Measurements from ENCODE around the gene DGKB. TPM values are rescaled to one million over a fixed set of nuclear protein-coding genes. Genes with fewer than 3 reads are reported as not detected.

The DGKB gene
- total RNA-seq, 2 experiments from 2014 or later: not detected

DNA sequence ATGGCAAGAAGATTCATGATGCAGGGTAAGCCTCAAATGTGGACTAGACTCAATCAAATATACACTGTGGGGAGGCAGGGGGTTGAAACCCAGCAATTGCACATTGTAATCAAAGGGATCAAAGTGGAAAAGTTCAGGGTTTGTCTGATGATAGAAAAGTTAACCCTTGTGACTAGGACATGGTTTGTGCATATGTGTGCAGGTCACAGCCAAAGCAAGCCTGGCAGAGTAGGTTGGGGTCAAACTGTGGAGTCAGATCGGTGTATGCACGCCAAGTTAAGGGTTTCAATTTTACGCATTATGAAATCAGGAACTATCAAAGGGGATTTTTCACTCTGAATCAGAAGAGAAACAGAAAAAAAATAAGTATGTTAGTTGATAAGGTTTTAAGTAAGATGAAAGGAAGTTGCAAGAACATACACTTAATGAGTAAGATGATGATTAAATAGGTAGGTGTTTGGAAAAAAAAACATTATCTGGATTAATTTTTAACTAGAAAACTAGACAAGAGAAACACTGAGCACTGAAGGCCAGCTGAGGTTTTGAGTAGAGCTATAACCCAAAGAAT lies 188.3 kb downstream of the DGKB start:
- H3K27ac Mint-ChIP-seq: no peak overlapping the region

DNA sequence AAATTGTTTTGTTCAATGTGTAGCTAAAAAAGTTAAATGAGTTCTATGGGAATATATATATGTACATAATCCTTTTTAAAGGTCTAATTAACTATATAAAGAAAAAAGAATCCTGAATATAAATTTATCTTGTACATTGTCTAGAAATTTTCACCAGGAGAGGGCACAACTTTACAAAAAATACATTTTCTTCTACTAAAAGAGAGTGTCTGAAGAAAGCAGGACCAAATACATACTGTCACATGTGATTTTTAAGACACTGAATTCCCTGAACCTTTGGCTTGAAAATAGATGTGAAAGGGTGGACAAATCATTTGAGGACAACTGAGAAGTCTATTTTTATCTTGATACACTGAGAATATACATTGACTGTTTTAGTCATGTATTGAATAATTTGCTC lies 204.3 kb downstream of the DGKB start:
- H3K9me3 Mint-ChIP-seq: no peaks in the 10 kb centered on the region
- no peak for DNase-seq
- ChIA-PET POLR2A (interaction anchor here (0.6 kb wide), 1 partner anchor 181 kb away, joined by 3 read pairs; no protein-coding TSS in a partner anchor), CTCF (no interaction called here)
- no peak overlapping the region for H3K27ac Mint-ChIP-seq
- no peaks in the 10 kb centered on the region for H3K36me3 Mint-ChIP-seq (ENCODE audit: low read depth)
- no peaks in the 10 kb centered on the region for H3K27me3 Mint-ChIP-seq
- H3K4me1 Mint-ChIP-seq: no peaks in the 10 kb centered on the region
- no peak overlapping the region for H3K4me3 Mint-ChIP-seq

More for the DNA sequence above, 188.3 kb downstream of the DGKB start:
- H3K4me3 Mint-ChIP-seq: no peak overlapping the region
- DNase-seq: peak; percentile 17
- H3K9me3 Mint-ChIP-seq: no peaks in the 10 kb centered on the region
- no peaks in the 10 kb centered on the region for H3K36me3 Mint-ChIP-seq (ENCODE audit: low read depth)
- ChIA-PET CTCF (no interaction called here), POLR2A (no interaction called here)
- peaks cover 2% of the 10 kb centered on the region for H3K27me3 Mint-ChIP-seq
- peaks cover 10% of the 10 kb centered on the region for H3K4me1 Mint-ChIP-seq

DNA sequence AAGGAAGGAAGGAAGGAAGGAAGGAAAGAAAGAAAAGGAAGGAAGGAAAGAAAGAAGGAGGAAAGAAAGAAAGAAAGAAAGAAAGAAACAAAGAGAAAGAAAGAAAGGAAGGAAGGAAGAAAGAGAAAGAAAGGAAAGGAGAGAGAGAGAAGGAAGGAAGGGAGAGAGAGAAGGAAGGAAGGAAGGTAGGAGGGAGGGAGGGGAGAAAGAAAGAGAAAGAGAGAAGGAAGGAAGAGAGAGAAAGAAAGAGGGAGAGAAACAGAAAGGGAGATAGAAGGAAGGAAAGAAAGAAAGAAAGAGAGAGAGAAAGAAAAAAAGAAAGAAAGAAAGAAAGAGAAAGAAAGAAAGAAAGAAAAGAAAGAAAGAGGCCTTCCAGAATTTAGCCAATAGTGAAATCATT lies 204.9 kb downstream of the DGKB start:
- Mint-ChIP-seq H3K9me3 (no peaks in the 10 kb centered on the region), H3K27ac (no peak overlapping the region)
- POLR2A ChIA-PET: no interaction called here

DNA sequence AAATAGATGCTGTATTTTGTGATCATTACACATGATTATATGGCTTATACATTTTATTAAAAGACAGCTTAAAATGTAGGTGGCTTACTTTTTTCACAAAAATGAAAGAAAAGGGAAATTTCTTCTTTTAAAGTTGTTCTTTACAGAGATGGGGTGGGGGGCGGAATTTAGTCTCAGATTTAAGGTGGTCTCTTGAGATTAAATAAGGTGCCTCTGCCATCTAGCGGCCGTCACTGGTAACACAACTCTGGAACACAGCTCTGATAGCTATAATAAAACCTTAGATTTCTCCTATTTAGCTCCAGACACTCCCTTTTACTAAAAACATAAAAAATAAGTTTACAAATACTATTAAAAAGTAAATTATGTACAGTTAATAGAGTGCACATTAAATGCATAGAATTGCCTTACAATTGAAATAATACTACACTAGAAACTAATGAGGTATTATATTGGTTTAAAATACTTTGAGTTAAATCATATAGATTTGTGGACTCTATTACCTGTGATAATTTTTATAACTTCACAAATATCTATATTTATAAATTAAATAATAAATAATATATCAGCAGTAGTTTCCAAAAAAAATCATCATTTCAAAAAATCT lies 210.9 kb downstream of the DGKB start:
- Mint-ChIP-seq H3K27ac (no peak overlapping the region), H3K27me3 (peaks cover 5% of the 10 kb centered on the region), H3K9me3 (no peaks in the 10 kb centered on the region), H3K4me3 (no peak overlapping the region), H3K4me1 (no peaks in the 10 kb centered on the region), H3K36me3 (ENCODE audit: low read depth) (no peaks in the 10 kb centered on the region)
- ChIA-PET CTCF (interaction anchor here (0.9 to 2.3 kb wide), 14 partner anchors 9 to 1416 kb away, joined by 3 to 25 read pairs (median 3); no protein-coding TSS in a partner anchor), POLR2A (no interaction called here)
- DNase-seq: peak; percentile 32

More for the DNA sequence above, 204.9 kb downstream of the DGKB start:
- CTCF ChIA-PET: no interaction called here
- H3K4me1 Mint-ChIP-seq: no peaks in the 10 kb centered on the region
- H3K27me3 Mint-ChIP-seq: no peaks in the 10 kb centered on the region
- no peak overlapping the region for H3K4me3 Mint-ChIP-seq
- H3K36me3 Mint-ChIP-seq (ENCODE audit: low read depth): no peaks in the 10 kb centered on the region
- no peak for DNase-seq

DNA sequence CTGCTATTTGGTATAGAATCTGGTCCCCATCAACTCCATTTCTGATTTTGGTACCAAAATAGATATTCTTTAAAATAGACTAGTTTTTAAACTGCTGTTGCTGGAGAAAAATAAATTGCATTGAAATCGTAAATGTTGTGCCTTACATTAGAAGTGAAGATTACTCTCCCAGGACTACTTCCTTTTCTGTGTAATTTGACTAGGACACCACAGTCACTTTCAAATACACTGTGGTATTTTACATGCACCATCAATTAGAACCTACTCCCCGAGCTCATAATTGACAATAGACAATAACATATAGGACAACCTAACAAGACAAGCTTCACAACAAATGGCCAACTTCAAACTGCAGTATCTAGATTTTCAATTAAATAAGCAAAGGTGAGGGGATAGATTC lies 211.5 kb downstream of the DGKB start:
- Mint-ChIP-seq H3K27me3 (peaks cover 5% of the 10 kb centered on the region), H3K27ac (no peak overlapping the region), H3K4me1 (no peaks in the 10 kb centered on the region), H3K4me3 (no peak overlapping the region), H3K9me3 (no peaks in the 10 kb centered on the region), H3K36me3 (ENCODE audit: low read depth) (no peaks in the 10 kb centered on the region)
- ChIA-PET CTCF (interaction anchor here (0.5 to 2.3 kb wide), 12 partner anchors 10 to 1942 kb away, joined by 3 to 25 read pairs (median 4); no protein-coding TSS in a partner anchor), POLR2A (no interaction called here)
- no peak for DNase-seq

DNA sequence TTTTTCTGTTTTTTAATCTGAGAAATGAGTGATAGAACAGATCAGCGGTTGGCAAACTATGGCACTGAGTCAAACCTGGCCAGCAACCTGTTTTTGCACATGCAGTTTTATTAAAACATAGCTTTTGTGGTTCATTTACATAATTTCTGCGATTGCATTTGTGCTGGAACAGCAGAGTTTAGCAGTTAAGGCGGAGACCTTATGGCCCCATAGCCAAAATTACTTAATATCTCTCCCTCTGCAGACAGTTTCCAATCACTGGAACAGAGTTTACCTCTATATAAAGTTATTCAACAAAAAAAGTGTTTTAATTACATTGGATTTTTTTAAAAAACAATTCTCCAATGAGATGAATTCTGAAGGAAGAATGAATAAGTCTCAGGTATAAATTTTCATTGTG lies 212.1 kb downstream of the DGKB start:
- no peaks in the 10 kb centered on the region for H3K4me1 Mint-ChIP-seq

DNA sequence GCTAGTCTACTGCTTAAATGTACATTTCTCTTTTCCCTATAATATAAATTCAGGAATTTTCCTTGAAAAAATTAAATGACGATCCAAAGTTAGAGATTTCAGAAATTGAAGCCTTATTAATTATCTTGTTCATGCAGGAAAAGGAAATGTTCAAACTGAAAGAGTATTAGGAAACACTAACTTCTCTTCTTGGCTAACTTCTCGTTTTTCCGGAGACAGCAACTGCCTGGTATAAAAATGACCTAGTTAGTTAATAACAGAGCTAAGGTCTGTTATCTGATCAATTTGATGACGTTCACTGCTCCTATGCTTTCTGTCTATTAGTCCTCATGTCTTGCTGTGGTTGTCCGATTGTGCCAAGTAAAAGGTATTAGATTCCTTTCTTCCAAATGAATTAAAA lies 212.5 kb downstream of the DGKB start:
- ChIA-PET CTCF (interaction anchor here (1.1 kb wide), 1 partner anchor 74 kb away, joined by 3 read pairs; no protein-coding TSS in a partner anchor), POLR2A (no interaction called here)
- Mint-ChIP-seq H3K27me3 (peaks cover 5% of the 10 kb centered on the region), H3K27ac (no peak overlapping the region), H3K4me1 (no peaks in the 10 kb centered on the region), H3K4me3 (no peak overlapping the region), H3K9me3 (no peaks in the 10 kb centered on the region), H3K36me3 (ENCODE audit: low read depth) (no peaks in the 10 kb centered on the region)
- no peak for DNase-seq

More for the DNA sequence above, 212.1 kb downstream of the DGKB start:
- Mint-ChIP-seq H3K27me3 (peaks cover 5% of the 10 kb centered on the region), H3K27ac (no peak overlapping the region), H3K4me3 (no peak overlapping the region), H3K36me3 (ENCODE audit: low read depth) (no peaks in the 10 kb centered on the region), H3K9me3 (no peaks in the 10 kb centered on the region)
- ChIA-PET CTCF (interaction anchor here (0.5 to 2.3 kb wide), 5 partner anchors 9 to 1942 kb away, joined by 3 to 25 read pairs (median 4); no protein-coding TSS in a partner anchor), POLR2A (no interaction called here)
- no peak for DNase-seq

DNA sequence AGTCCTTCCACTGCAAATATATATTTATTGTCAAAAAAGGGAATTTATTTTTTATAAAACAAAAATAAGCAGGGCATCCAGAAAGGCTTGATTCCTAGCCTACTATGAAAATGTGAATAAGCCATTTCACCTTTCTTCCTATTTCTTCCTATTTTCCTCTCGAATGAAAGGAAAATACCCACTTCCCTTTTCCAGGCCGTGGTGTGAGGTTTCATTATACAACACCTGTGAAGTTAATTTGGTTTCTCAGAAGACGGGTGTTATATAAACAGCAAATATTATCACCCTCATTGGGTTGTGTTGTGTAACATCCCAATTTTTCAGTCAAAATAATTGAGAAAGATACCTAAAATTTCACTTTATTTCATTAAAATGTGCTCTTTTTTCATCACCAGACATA lies 214.3 kb downstream of the DGKB start:
- CTCF ChIA-PET: no interaction called here
- no peak overlapping the region for H3K27ac Mint-ChIP-seq
- no peak overlapping the region for H3K4me3 Mint-ChIP-seq
- H3K36me3 Mint-ChIP-seq (ENCODE audit: low read depth): no peaks in the 10 kb centered on the region
- DNase-seq: no peak
- no peaks in the 10 kb centered on the region for H3K9me3 Mint-ChIP-seq
- no peaks in the 10 kb centered on the region for H3K4me1 Mint-ChIP-seq
- POLR2A ChIA-PET: no interaction called here
- H3K27me3 Mint-ChIP-seq: peaks cover 5% of the 10 kb centered on the region

DNA sequence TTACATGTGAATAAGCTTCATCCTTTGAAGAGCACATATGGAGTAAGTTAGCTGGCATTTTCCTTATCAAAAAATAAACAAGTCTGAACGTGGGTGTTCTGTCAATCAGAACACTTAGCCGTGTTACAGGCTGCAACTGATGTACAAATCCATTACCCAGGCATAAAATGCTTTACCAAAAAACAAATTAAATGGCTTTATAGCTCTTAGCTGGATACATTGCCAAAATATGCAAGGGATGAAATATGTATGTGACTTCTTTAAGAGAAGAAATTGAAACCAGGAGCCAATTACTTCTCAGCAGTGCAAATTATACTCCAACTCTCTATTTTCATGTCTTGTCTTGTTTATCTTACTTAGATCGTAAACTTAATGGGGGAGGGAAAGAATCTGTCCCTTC lies 214.8 kb downstream of the DGKB start:
- Mint-ChIP-seq H3K9me3 (no peaks in the 10 kb centered on the region), H3K4me1 (no peaks in the 10 kb centered on the region), H3K36me3 (ENCODE audit: low read depth) (no peaks in the 10 kb centered on the region), H3K4me3 (no peak overlapping the region), H3K27ac (no peak overlapping the region), H3K27me3 (peaks cover 5% of the 10 kb centered on the region)
- CTCF ChIA-PET: no interaction called here
- POLR2A ChIA-PET: no interaction called here
- no peak for DNase-seq

DNA sequence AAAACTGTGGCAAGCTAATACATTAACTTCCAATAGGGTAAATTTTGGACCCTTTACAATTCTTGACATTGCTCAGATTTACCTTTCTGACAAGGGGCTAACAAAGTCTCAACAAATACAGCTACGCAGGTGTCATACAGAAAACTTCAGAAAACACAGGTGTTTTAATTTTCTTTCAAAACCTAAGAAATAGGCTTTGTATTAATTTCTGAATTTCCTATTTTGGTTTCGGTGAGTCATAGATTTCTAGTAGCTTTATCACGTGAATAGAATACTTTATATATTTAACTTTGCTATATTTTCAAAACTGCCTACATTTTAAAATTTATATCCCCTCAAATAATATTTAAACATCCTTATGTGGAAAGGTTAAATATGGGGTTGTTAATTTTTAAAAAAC lies 215.3 kb downstream of the DGKB start:
- DNase-seq: no peak
- H3K9me3 Mint-ChIP-seq: no peaks in the 10 kb centered on the region
- ChIA-PET CTCF (no interaction called here), POLR2A (no interaction called here)
- H3K27ac Mint-ChIP-seq: no peak overlapping the region
- H3K27me3 Mint-ChIP-seq: peaks cover 5% of the 10 kb centered on the region
- H3K36me3 Mint-ChIP-seq (ENCODE audit: low read depth): no peaks in the 10 kb centered on the region
- H3K4me3 Mint-ChIP-seq: no peak overlapping the region
- H3K4me1 Mint-ChIP-seq: no peaks in the 10 kb centered on the region

DNA sequence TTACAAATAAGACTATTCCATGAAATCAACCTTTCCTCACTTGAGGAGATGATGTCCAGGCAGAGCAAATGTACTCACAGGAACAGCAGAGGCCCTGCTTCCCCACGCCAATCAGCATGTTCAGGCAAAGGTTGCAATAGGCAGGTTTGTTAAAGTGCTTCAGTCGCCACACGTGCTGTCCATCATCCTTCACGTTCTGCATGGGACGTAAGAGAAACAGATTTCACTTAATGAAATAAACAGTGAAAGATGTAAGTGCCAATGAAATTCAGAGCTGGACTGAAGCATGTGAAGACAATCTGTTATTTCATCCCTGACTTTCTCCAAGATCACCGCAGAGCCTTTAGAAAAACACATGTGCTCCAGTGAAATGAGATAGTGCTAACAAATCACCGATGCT lies 217.4 kb downstream of the DGKB start:
- H3K4me3 Mint-ChIP-seq: no peak overlapping the region
- DNase-seq: no peak
- H3K9me3 Mint-ChIP-seq: no peaks in the 10 kb centered on the region
- H3K36me3 Mint-ChIP-seq (ENCODE audit: low read depth): no peaks in the 10 kb centered on the region
- H3K4me1 Mint-ChIP-seq: no peaks in the 10 kb centered on the region
- H3K27ac Mint-ChIP-seq: no peak overlapping the region
- ChIA-PET CTCF (no interaction called here), POLR2A (no interaction called here)
- H3K27me3 Mint-ChIP-seq: no peaks in the 10 kb centered on the region

DNA sequence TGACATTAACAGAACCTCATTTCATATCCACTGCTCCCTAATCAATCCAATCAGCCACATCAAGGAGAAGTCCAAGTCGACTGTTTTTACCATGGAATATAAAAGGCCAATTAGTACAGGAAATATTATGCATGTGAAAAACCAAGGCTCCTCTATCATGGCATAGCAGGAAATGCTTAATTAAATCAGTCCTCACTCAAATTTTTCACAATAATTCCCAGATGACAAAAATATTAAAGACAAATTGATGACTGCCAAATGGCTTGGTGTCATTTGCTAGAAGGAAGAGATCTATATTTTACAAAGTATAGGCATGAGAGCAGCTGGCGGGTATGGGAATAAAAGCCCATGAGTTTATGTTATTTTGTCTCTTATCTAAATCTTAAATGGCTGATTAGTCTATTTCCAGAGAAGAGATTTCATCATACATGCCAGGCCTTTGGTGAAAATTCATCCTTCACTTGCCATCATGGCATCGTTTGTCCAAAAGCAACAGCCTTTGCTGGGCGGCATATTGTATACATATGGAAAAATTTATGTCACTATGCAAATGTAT lies 219.6 kb downstream of the DGKB start:
- Mint-ChIP-seq H3K27me3 (no peaks in the 10 kb centered on the region), H3K27ac (no peak overlapping the region), H3K4me3 (no peak overlapping the region), H3K9me3 (no peaks in the 10 kb centered on the region), H3K4me1 (no peaks in the 10 kb centered on the region), H3K36me3 (ENCODE audit: low read depth) (no peaks in the 10 kb centered on the region)
- POLR2A ChIA-PET: no interaction called here
- CTCF ChIA-PET: no interaction called here
- no peak for DNase-seq

DNA sequence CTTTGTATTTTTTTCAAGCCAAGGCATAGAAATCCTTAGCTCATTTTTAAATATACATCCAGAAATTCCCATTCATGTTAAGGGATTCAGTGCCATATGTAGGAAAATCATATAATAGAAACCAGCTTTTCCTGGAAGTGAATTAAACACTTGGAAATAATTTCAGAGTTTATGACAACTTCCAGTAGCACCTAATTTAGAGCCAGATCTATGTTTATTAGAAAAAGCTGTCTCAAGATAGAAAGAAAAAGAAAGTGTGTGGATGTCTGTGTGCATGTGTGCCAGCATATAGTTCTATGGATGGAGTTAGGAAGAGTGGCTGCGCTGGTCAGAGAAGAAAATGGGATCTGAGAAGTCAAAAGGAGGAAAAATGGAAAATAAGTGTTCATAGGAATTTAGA lies 225.7 kb downstream of the DGKB start:
- no peaks in the 10 kb centered on the region for H3K9me3 Mint-ChIP-seq
- CTCF ChIA-PET: interaction anchor here (1.2 kb wide), 1 partner anchor 15 kb away, joined by 4 read pairs; no protein-coding TSS in a partner anchor
- no peak overlapping the region for H3K27ac Mint-ChIP-seq
- DNase-seq: no peak
- H3K4me1 Mint-ChIP-seq: no peaks in the 10 kb centered on the region
- POLR2A ChIA-PET: no interaction called here
- H3K36me3 Mint-ChIP-seq (ENCODE audit: low read depth): no peaks in the 10 kb centered on the region
- no peaks in the 10 kb centered on the region for H3K27me3 Mint-ChIP-seq
- no peak overlapping the region for H3K4me3 Mint-ChIP-seq

DNA sequence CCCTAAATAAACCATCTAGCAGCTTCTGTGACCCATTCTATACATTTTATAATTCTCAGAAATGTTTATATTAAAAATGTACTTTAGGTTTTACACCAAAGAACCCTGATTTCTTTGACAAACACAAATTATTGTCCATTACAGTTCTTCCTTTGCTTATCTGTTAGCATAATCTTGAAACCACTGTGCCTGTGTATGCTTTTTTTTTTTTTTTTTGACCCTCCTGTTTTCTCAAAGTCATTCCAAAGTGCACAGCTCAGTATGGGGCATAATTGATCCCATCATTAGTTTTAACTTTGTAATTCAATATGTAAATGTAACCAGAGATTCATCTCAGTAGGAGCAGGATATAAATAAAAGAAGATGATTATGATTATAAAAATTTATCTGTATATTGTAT lies 229.3 kb downstream of the DGKB start:
- no peaks in the 10 kb centered on the region for H3K36me3 Mint-ChIP-seq (ENCODE audit: low read depth)
- ChIA-PET CTCF (no interaction called here), POLR2A (no interaction called here)
- H3K4me3 Mint-ChIP-seq: no peak overlapping the region
- DNase-seq: no peak
- H3K27me3 Mint-ChIP-seq: no peaks in the 10 kb centered on the region
- no peak overlapping the region for H3K27ac Mint-ChIP-seq
- no peaks in the 10 kb centered on the region for H3K4me1 Mint-ChIP-seq
- H3K9me3 Mint-ChIP-seq: no peaks in the 10 kb centered on the region

Measured in activated CD4-positive, alpha-beta memory T cell treated with anti-CD3 and anti-CD28 coated beads, Interleukin-2, amount 10 ng/mL, durations not matched to agents 7 days and 5 days (primary cell).